NCI-H1092 treated with DMSO at 0.1 percent for 48 hours (cell line): ENCODE measurements around the gene RFLNA.
"Not testable (repeated sequence)": the region's sequence is repeated elsewhere in the genome, so short reads cannot be mapped to it uniquely, and the experiment has no call there.

Experiments
- DNase-seq: peaks from one replicate; lab custom pipeline; 2025; lab: John Stamatoyannopoulos, UW

RFLNA gene

GRCh38 chr12:124282287-124282686, 12.6 kb upstream of the RFLNA start:
- DNase-seq, result no peak

- no peak for DNase-seq
These were observed 11.6 kb upstream of the RFLNA start for GRCh38 chr12:124283326-124283725.

GRCh38 chr12:124284368-124284767, 10.5 kb upstream of the RFLNA start:
- no peak for DNase-seq

- no peak for DNase-seq
These were observed 8.5 kb upstream of the RFLNA start for GRCh38 chr12:124286414-124286813.

- no peak for DNase-seq
These were observed 7.9 kb upstream of the RFLNA start for GRCh38 chr12:124286971-124287370.

- DNase-seq, result no peak
These were observed 5.0 kb upstream of the RFLNA start for GRCh38 chr12:124289634-124290600.

- DNase-seq, result no peak
These were observed 2.5 kb upstream of the RFLNA start for GRCh38 chr12:124292385-124292784.

GRCh38 chr12:124293286-124294003, 1.4 kb upstream of the RFLNA start:
- DNase-seq, result no peak

GRCh38 chr12:124295431-124296058, 652 bp downstream of the RFLNA start:
- no peak for DNase-seq

- DNase-seq, result no peak
These were observed 1.5 kb downstream of the RFLNA start for GRCh38 chr12:124296295-124296915.

- no peak for DNase-seq
These were observed 2.0 kb downstream of the RFLNA start for GRCh38 chr12:124296916-124297351.

GRCh38 chr12:124297389-124297788, 2.5 kb downstream of the RFLNA start:
- DNase-seq, result no peak

- no peak for DNase-seq
These were observed 3.0 kb downstream of the RFLNA start for GRCh38 chr12:124297856-124298255.

- DNase-seq, result no peak
These were observed 4.0 kb downstream of the RFLNA start for GRCh38 chr12:124298685-124299410.

- DNase-seq, result no peak
These were observed 4.9 kb downstream of the RFLNA start for GRCh38 chr12:124299628-124300388.

- DNase-seq, result not testable (repeated sequence)
These were observed 5.8 kb downstream of the RFLNA start for GRCh38 chr12:124300657-124301056.

- DNase-seq, result no peak
These were observed 6.3 kb downstream of the RFLNA start for GRCh38 chr12:124301084-124301654.

GRCh38 chr12:124302241-124302806, 7.4 kb downstream of the RFLNA start:
- no peak for DNase-seq

- no peak for DNase-seq
These were observed 8.1 kb downstream of the RFLNA start for GRCh38 chr12:124302807-124303578.
